Breast epithelium (tissue), 3 donors: ENCODE measurements around the gene PSMB5.

Source experiments
- CTCF ChIP-seq, 3 donors: fragments of 450-650 bp; IDR thresholded peaks; one replicate each; pipeline ENCODE4 v1.5.1; 2016 to 2017; ENCODE audit warnings: antibody characterized with exemption in 3 of 3, mild to moderate bottlenecking in 3 of 3, moderate library complexity in 3 of 3
- POLR2A ChIP-seq: fragments of 450-650 bp; IDR thresholded peaks from one replicate; pipeline ENCODE4 v1.6.1; 2016; ENCODE audit warnings: antibody characterized with exemption, mild to moderate bottlenecking, moderate library complexity

GRCh38 chr14:23070262-23071129 lies 35.8 kb upstream of the PSMB5 start:
- no peak for TF ChIP-seq POLR2A
- TF ChIP-seq CTCF (IDR thresholded peaks at IDR 0.05): no peak
